GM12891 (cell line): ENCODE measurements around the gene ATRN.

Experiments
- POLR2A ChIP-seq: IDR thresholded peaks from 2 replicates; pipeline ENCODE4 v1.6.1; 2011; ENCODE audit warnings: low read depth, low read length, control low read depth
- POLR2AphosphoS5 ChIP-seq: IDR thresholded peaks from 2 replicates; pipeline ENCODE4 v1.6.1; 2011; ENCODE audit warnings: low read depth, low read length, control low read depth
- POU2F2 ChIP-seq: IDR thresholded peaks from 2 replicates; pipeline ENCODE4 v1.6.1; 2011; ENCODE audit warnings: low read depth, mild to moderate bottlenecking, control low read depth, low read length, moderate library complexity
- SPI1 ChIP-seq: IDR thresholded peaks from 2 replicates; pipeline ENCODE4 v1.6.1; 2011; ENCODE audit warnings: low read depth, low read length, control low read depth
- TAF1 ChIP-seq: IDR thresholded peaks from 2 replicates; pipeline ENCODE4 v1.6.1; 2011; ENCODE audit warnings: low read depth, low read length, control low read depth

- TF ChIP-seq TAF1 (no peak), POLR2A (no peak), POLR2AphosphoS5 (no peak), POU2F2 (no peak), SPI1 (no peak)
These were observed 210.6 kb downstream of the ATRN start for GRCh38 chr20:3681352-3681930.
